ENCODE data around the gene TBCEL. TPM values are rescaled to one million over a fixed set of nuclear protein-coding genes. Genes with fewer than 3 reads are reported as not detected.

TBCEL gene
- total RNA-seq, 3 donors from 2014 or later, result 16.0 to 31.8 (median 26.9) TPM

DNA sequence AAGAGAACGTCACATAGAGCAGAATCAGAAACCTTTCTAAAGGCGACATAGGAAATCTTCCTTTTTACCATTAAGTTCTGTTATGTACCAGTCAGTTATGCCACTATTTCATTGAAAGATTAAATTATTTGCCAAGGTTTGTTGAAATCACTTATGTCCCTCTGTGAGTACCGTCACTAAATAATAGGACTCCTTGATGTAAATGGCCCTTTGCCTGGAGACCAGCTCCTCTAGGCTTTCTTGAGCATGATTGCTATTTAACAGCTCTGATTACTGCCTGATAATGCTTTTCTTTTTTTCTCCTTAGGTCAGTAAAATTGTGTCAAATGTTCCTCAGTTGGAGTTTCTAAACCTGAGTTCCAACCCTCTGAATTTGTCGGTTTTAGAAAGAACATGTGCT, 29.3 kb downstream of the TBCEL start:
- Histone ChIP-seq H3K9me3 (no peaks in the 10 kb centered on the region), H3K27ac (no peak overlapping the region), H3K4me3 (no peak overlapping the region), H3K27me3 (no peaks in the 10 kb centered on the region), H3K4me1 (no peaks in the 10 kb centered on the region), H3K36me3 (peaks cover 6% of the 10 kb centered on the region)
- intact Hi-C loops (cut with DNase I; ENCODE audit: low total_unique reads), result no loop called here
- no peak for DNase-seq (ENCODE audit: low spot score in 2 of 2)
- TF ChIP-seq, protein P1, sequence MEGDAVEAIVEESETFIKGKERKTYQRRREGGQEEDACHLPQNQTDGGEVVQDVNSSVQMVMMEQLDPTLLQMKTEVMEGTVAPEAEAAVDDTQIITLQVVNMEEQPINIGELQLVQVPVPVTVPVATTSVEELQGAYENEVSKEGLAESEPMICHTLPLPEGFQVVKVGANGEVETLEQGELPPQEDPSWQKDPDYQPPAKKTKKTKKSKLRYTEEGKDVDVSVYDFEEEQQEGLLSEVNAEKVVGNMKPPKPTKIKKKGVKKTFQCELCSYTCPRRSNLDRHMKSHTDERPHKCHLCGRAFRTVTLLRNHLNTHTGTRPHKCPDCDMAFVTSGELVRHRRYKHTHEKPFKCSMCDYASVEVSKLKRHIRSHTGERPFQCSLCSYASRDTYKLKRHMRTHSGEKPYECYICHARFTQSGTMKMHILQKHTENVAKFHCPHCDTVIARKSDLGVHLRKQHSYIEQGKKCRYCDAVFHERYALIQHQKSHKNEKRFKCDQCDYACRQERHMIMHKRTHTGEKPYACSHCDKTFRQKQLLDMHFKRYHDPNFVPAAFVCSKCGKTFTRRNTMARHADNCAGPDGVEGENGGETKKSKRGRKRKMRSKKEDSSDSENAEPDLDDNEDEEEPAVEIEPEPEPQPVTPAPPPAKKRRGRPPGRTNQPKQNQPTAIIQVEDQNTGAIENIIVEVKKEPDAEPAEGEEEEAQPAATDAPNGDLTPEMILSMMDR (IDR thresholded peaks at IDR 0.05), result no peak
- no peak for TF ChIP-seq POLR2AphosphoS5 (IDR thresholded peaks at IDR 0.05)
- TF ChIP-seq POLR2A (IDR thresholded peaks at IDR 0.05), result no peak

DNA sequence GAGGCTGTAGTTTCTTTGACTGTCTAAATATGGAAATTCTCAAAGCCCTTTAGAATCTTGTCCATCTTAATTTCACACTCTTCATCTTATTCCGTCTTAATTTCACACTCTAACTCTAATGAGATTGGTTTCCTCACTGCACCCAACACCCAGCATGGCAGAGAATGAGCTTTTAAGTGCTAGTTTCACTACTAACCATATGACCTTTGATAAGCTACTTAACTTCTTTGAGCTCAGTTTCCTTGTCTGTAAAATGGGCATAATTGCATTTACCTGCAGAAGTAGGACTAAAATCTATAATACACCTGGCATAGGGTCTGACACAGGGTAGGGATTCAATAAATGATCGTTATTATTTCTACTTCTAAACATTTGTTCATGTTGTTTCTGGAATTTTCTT, 30.4 kb downstream of the TBCEL start:
- DNase-seq (ENCODE audit: low spot score in 2 of 2), result no peak
- no peak overlapping the region for H3K27ac ChIP-seq
- no peak overlapping the region for H3K4me3 ChIP-seq
- H3K27me3 ChIP-seq, result no peaks in the 10 kb centered on the region
- H3K36me3 ChIP-seq, result peaks cover 6% of the 10 kb centered on the region
- no peaks in the 10 kb centered on the region for H3K9me3 ChIP-seq
- intact Hi-C loops (cut with DNase I; ENCODE audit: low total_unique reads), result no loop called here
- TF ChIP-seq POLR2A (IDR thresholded peaks at IDR 0.05) (no peak), POLR2AphosphoS5 (IDR thresholded peaks at IDR 0.05) (no peak)
- TF ChIP-seq, protein P1 (IDR thresholded peaks at IDR 0.05), result no peak
- H3K4me1 ChIP-seq, result no peaks in the 10 kb centered on the region

DNA sequence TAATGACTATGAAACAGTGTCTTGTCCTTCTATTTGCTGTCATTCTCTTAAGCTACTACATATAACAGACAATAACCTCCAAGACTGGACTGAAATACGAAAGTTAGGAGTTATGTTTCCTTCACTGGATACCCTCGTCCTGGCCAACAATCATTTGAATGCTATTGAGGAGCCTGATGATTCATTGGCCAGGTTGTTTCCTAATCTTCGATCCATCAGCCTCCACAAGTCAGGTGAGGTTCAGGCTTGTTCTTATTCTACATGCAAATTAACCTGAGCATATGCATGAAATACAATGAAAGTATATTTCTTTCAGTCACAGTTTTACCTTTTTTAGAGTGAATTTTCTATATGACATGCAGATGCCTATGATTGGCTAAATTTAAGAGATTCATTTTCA, 31.2 kb downstream of the TBCEL start:
- no peak overlapping the region for H3K27ac ChIP-seq
- H3K4me1 ChIP-seq, result no peaks in the 10 kb centered on the region
- H3K9me3 ChIP-seq, result no peaks in the 10 kb centered on the region
- TF ChIP-seq, protein P1 (IDR thresholded peaks at IDR 0.05), result no peak
- TF ChIP-seq POLR2A (IDR thresholded peaks at IDR 0.05) (no peak), POLR2AphosphoS5 (IDR thresholded peaks at IDR 0.05) (no peak)
- H3K36me3 ChIP-seq, result peaks cover 6% of the 10 kb centered on the region
- intact Hi-C loops (cut with DNase I; ENCODE audit: low total_unique reads), result no loop called here
- no peak for DNase-seq (ENCODE audit: low spot score in 2 of 2)
- no peak overlapping the region for H3K4me3 ChIP-seq
- no peaks in the 10 kb centered on the region for H3K27me3 ChIP-seq

DNA sequence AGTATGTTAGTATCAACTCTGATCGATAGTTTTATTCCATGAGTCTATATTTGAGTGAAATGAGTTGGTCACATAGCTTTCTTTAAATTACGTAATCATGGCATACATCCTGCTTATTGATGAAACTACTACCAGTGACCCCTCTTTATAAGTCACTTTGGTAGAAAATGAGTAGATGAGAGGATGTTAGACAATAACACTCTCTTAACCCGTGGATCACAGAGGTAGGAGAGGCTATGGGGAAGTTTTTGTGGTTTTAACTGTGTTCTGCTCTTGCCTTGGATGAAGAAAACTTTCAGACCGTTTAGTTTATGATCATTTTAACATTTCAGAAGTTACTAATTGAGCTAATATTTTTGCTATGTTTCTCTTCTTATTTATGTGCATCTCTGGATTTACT, 34.0 kb downstream of the TBCEL start:
- Histone ChIP-seq H3K4me3 (no peak overlapping the region), H3K27me3 (no peaks in the 10 kb centered on the region), H3K9me3 (no peaks in the 10 kb centered on the region), H3K4me1 (no peaks in the 10 kb centered on the region), H3K36me3 (peaks cover 6% of the 10 kb centered on the region), H3K27ac (no peak overlapping the region)
- intact Hi-C loops (cut with DNase I; ENCODE audit: low total_unique reads), result no loop called here
- DNase-seq (ENCODE audit: low spot score in 2 of 2), result no peak
- TF ChIP-seq, protein P1 (IDR thresholded peaks at IDR 0.05), result no peak
- TF ChIP-seq POLR2A (IDR thresholded peaks at IDR 0.05) (no peak), POLR2AphosphoS5 (IDR thresholded peaks at IDR 0.05) (no peak)

DNA sequence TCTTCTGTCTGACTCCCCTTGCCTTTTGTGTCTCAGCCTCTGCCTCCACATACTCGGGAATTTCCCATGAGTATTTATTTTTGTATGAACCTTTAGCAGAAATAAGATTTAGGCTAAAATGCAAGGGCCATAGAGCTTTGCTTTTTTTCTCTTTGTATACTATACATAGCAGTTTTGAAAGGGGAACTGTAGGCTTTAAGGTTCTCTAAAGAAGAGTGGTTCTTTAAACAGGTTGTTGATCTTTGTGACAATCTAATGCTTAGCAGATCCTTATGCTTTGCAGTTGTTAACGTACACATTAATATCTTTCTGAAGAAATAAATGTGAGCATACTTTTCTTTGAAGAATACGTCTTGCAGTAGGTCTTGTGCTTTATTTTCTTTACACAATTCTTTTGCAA, 35.0 kb downstream of the TBCEL start:
- H3K36me3 ChIP-seq, result peaks cover 6% of the 10 kb centered on the region
- TF ChIP-seq POLR2AphosphoS5 (IDR thresholded peaks at IDR 0.05), result no peak
- TF ChIP-seq POLR2A (IDR thresholded peaks at IDR 0.05), result no peak
- TF ChIP-seq, protein P1 (IDR thresholded peaks at IDR 0.05), result no peak
- H3K9me3 ChIP-seq, result no peaks in the 10 kb centered on the region
- no peak for DNase-seq (ENCODE audit: low spot score in 2 of 2)
- intact Hi-C loops (cut with DNase I; ENCODE audit: low total_unique reads), result no loop called here
- no peaks in the 10 kb centered on the region for H3K4me1 ChIP-seq
- no peaks in the 10 kb centered on the region for H3K27me3 ChIP-seq
- no peak overlapping the region for H3K27ac ChIP-seq
- no peak overlapping the region for H3K4me3 ChIP-seq
